H4 (cell line): ENCODE results near the gene HMGB3. TPM values are rescaled to one million over a fixed set of nuclear protein-coding genes. Genes with fewer than 3 reads are reported as not detected.
"Not testable (repeated sequence)": the region's sequence is repeated elsewhere in the genome, so short reads cannot be mapped to it uniquely, and the experiment has no call there.

Experiments
- DNase-seq: peaks from one replicate; pipeline ENCODE4 v3.0.0-alpha.2; 2015; ENCODE audit warnings: low spot score
- total RNA-seq: library from RNA; depleted of rRNA; stranded (reverse); fragments of >200 nt; shearing (Covaris generic); gene quantifications from 2 replicates; pipeline ENCODE4 v1.2.3, GENCODE V29; 2014; rRNA removed

The HMGB3 gene
- 93.6 and 108 TPM in 2 replicates for total RNA-seq

DNA sequence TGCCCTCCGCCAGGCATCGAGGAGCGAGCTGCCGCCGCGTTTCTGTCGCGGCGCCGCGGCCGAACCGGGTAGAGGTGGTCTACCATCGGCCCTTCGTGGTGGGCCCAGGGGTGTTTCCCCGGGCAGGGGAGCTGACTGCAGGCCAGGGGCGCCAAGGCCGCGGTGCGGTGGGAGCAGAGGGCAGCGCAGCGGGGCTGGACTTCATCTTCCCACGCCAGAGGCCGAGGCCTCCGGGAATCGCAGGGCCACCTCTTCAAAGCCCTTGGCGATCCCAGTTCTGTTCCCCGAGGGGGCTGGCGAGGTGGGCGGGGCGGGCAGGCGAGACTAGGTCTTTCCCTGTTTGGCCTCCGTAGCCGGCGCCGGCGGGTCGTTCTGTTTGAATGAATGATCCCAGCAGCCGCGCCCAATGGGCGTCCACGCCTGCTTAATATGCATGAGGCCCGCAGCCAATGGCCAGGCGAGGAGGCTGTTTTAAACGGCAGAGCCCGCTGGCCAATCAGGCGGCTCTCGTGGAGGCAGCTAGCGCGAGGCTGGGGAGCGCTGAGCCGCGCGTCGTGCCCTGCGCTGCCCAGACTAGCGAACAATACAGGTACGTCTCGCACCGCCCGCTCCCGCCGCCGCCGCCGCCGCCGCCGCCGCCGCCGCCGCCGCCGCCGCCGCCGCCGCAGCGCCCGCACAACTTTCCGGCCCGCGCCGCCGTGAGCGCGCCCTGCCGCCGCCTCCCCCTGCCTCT lies at the start of gene HMGB3:
Gene HMGB3 (plus strand): TSS at position 548 of the 733 bp plus-strand sequence. CDS start 2,265 bp downstream, outside the sequence.
- DNase-seq, result peak; percentile 91

DNA sequence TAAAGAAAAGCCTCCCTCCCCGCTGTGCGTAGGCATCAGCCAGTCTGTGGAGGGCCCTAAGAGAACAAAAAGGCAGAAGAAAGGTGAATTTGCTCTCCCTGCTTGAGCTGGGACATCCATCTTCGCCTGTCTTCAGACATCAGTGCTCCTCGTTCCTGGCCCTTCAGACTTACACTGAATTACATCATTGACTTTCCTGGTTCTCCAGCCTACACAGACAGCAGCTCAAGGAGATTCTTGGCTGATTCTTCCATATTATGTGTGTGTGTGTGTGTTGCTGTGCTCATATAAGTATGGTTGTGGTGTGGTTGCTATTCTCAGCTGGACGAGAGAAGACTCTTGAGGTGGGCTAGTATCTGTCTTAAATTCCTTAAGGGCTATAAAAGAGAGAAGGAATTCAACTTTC lies 49.2 kb upstream of the HMGB3 start:
- no peak for DNase-seq

DNA sequence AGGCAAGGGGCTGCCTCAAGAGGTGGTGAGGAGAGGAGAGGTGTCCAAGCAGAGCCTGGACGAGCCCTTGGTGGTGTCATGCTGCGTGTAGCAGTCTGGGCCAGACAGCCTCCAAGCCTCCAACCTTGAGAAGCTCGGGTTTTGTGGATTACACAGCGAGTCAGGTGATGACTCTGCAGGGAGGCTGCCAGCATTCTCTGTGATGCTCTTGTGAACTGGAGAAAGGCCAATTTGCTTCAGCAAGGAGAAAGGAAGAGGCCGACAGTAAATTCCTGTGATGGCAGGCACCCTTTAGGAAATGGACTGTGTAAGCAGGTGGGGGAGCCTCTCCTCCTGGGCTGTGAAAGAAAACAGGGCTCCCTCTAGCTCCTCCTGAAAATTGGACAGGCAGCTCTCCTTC lies 48.7 kb upstream of the HMGB3 start:
- peak; percentile 44 for DNase-seq

DNA sequence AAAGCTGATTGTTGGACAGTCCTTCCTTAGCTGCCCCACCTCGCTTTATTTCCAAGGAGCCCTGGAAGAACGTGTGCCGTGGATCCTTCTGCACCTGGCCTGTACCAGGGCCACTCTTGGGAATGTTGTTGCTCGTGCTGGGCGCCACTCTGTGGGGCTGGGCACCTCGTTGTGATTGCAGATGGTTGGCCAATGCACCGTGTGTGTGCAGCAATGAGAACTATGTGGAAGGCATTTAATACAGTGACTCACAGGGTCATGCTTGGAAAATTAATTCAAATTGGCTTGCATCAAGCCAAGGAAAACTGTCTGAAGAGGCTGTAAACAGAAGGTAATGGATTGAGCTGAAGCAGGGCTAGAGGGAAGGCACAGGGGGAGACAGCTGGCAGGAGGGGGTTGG lies 47.7 kb upstream of the HMGB3 start:
- peak; percentile 37 for DNase-seq

DNA sequence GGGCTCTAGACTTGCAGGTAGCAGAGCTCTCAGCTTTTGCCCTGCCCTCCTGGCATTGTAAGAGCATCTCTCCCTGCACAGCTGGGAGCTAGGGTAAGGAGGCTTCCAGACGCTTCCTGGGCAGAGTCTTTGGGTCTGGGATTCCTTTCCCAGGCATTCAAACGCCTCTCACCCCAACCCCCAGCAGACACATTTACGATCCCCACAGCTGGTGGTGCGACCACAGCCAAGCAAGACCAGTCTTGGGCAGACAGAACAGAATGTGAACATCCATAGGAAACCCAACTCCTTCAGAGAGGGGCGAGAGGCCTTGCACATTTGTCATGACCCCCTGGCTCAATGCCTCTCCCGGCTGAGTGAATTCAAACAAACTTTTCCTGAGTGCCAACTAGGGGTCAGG lies 46.6 kb upstream of the HMGB3 start:
- DNase-seq, result no peak

DNA sequence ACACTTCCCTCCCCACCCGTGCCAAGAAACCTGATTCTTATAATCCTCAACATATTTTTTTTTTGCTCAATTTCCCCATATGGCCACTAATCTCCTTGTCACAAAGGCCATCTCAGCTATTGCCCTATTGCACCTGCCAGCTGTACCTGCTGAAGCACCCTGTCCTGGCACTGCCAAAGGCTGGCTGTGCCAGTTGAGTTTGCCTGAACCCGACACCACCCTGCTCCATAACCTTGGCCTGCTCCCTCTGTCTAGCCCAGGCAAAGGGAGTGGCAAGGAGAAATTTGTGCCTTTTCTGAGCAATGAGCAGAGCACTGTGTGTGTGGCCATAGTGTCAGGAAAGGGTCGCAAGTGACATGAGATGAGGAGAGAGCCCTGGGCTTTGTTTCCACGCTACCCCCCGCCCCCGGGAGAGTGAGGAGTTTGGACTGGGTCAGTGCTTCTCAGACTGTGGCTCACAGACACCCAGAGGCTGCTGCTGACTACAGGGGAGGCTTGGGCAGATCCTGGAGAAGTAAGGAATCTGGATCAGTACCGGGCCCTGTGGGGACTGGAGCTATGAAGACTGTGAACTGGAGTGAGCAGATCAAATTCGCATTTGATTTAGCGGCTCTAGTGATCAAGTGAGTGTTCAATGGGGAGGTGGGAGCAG lies 42.2 kb upstream of the HMGB3 start:
- no peak for DNase-seq

DNA sequence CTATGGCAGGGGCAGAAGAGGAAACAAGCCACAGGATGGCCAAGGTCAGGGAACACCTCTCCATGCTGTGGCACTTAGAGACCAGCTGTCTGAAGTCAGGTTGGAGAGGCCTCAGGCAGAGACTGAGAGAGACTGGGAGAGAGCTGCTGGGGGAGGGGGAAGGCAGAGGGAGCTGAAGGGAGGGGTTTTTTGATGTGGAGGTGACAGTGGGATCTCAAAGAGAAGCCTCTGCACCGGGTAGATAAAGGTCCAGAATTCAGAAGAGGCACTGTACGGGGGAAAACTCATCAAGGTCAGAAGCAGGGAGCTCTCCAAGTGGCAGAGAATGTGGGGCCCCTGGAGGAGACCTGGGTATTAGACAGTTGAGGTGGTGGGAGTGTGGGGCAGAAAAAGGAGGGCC lies 41.6 kb upstream of the HMGB3 start:
- no peak for DNase-seq

DNA sequence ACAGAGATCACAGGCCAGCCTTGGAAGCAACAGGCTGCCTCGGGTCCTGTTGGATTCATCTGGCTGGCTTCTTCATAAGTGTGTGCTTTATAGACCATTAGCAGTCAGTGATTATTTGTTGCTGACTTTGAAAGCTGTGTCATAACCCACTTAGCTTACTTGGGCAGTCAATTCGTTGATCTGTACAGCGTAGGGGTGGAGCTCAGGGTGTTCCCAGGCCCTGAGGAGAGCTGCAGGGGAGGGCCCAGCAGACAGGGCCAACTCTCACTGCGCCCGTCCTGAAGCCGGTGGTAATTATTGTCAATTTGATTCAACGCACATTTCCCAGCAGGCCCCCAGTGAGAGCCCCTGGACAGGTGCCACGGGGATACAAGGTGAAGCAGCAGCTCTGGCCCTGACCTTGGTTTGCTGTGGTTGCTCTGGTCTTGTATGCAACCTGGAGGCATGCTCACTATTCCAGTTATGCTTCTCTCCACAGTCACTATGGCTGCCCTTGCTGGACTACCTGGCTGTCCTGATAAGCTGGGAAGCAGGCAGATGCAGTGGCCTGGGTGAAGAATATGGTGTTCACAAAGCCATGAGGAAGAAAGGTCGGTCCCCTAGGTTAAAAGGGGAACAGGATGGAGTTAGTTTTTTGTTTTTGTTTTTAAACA lies 40.1 kb upstream of the HMGB3 start:
- DNase-seq, result no peak

DNA sequence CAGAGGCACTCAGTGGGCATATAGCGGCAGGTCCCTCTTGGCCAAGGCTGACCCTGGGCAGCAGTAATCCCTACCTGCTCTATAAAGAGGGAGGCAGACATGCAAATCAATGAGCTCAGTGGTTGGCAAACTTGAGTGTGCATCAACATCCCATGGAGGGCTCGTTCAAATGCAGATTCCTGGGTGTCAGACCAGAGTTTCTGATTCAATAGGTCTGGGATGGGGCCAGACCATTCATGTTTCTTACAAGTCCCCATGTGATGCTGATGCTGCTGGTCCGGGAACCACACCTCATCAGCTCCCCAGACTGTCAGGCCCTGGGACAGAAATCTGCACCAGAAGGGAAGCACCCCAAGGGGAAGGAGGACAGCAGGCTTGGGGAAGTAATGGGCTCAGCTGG lies 38.9 kb upstream of the HMGB3 start:
- no peak for DNase-seq

DNA sequence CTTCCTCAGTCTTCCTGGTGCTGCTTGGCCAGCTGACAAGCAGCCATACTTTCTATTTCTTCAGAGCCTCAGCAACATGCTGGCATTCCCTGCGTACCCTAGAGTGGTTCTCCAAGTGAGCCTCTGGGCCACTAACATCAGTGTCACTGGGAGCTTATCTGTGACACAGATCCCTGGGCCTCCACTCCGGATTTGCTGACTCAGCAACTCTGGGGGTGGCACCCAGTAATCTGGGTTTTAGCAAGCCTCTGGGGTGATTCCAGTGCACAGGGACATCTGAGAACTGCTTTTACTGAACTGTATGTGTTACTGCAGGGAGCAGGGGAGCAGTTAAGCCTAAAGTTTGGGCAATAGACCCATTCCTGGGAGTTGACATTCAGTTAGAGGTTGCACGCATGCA lies 28.2 kb upstream of the HMGB3 start:
- no peak for DNase-seq

DNA sequence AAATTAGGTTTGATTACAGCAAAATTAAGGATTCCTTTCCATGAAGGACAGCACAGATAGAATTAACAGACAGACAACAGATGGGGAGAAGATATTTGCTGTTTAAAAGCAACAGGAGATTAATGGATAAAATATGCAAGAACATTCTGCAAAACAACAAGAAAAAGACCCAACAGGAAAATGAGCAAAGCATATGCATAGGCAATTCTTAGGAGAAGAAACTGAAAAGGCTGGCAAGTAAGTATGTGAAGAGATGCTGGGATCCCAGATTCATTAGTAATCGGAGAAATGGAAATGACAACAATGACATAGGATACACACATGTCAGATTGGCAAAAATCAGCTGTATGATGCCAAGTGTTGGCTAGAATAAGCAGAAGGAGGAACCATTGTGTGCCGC lies 27.5 kb upstream of the HMGB3 start:
- no peak for DNase-seq

DNA sequence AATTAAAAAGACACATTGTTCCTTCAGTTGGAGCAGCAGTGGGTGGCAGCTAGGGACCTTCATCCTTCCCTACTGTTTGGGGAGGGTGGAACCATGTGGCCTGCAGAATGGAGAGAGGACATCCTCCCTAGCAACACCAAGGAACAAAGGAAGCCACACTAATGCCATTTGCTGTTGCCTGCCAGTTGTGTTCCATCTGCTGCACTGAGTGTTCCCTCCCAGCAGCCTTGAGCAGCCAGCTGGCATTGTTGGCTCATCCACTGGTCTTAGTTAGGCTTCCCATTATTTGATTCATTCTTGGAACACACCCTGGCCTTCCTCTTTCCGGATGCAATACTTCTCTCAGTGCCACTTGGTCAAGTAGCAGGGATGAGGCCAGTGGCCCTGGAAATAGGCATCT lies 25.0 kb upstream of the HMGB3 start:
- no peak for DNase-seq

DNA sequence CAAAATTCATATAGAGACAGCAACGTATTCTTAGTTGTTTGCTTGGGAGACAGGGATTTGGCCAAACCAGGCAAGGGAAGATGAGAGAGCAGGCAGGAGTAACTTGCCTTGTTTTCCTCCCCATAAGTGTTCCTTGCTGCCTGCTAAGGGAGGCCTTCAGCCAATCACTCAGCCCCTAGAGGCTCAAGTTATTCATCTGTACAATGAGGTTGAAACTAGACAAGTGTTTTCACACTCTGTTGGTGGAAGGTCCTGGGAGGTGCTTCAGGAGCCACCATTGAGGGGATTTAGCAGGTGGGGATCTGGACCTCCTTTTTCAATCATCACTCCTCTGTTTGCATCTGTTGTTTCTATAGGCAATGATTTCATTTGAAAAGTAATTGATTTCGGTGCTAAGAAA lies 23.6 kb upstream of the HMGB3 start:
- no peak for DNase-seq

DNA sequence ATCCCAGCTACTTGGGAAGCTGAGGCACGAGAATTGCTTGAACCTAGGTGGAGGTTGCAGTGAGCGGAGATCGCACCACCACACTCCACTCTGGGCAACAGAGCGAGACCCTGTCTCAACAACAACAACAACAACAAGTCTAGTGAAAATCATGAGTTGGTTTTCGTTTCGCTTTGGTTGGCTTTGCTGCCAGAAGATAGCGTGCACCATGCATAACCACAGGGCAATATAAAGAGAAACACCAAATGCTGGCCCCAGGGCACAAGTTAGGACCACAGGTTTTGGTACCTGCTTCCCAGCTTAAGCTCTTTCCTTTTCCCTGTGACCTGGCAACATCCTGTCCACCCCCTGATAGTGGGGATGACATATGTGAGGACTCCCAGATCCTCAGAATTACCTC lies 21.5 kb upstream of the HMGB3 start:
- no peak for DNase-seq

DNA sequence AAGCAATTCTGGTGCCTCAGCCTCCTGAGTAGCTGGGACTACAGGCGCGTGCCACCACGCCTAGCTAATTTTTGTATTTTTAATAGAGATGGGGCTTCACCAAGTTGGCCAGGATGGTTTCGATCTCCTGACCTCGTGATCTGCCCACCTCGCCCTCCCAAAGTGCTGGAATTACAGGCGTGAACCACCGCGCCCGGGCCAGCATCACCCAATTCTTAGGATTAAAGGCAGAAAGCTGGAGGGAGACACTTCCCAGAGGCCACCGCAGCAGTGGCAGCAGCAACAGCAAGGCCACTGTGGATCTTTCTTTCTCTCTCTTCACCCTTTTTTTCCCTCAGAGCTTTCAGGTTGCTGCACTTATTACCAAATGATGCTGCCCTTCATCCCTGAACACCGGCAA lies 18.7 kb upstream of the HMGB3 start:
- not testable (repeated sequence) for DNase-seq

DNA sequence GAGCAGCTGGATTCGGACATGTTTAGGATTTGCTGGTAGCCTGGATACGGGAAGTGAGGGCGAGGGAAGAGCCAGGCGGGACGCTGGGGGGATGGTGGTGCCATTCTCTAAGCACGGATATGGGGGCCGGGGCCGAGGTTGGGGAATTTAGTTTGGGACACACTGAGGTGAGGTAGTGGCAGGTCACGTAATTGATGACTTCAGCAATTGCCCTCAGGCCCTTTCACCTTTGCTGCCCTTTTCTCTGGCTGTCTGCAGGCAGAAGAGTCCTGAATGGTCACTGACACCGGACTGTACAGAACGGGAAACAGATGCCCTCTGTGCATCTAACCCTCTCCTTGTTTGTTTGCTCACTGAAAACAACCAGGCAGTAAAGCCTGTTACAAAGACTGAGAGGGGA lies 16.9 kb upstream of the HMGB3 start:
- DNase-seq, result no peak

DNA sequence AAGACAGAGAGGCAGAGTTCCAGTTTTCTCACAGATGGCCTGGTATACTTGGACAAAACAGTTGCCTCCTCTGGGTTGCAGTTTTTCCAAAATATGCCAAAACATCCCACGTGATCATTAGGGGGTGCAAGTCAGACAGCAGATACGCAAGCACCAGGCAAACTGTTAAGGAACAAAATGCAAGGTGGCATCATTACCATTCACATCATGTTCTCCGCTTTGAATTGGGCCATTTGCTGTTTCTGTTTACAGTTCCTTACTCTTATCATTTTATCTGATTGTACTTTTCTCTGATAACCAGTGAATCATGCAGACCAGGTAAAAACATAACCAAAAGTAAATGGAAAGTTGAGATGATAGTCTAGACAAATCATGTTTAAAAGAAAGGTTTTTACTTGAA lies 16.4 kb upstream of the HMGB3 start:
- no peak for DNase-seq

DNA sequence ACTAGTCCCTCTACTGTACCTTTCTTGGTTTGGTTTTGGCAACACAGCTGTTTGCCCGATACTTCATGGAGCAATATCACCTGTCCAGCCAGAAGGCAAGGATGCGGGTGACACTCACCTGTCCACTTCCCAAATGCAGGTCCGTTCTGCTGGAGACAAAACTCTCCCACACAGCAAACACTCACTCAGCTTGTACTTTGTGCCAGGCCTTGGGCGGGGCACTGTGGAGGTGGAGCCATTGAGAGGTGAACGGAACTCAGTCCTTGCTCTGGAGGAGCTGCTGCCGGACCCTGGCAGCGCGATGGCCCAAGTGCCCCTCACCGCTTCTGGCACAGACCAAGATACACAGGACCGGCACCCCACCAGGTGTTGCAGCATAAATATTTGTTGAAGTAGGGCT lies 15.3 kb upstream of the HMGB3 start:
- DNase-seq, result no peak

DNA sequence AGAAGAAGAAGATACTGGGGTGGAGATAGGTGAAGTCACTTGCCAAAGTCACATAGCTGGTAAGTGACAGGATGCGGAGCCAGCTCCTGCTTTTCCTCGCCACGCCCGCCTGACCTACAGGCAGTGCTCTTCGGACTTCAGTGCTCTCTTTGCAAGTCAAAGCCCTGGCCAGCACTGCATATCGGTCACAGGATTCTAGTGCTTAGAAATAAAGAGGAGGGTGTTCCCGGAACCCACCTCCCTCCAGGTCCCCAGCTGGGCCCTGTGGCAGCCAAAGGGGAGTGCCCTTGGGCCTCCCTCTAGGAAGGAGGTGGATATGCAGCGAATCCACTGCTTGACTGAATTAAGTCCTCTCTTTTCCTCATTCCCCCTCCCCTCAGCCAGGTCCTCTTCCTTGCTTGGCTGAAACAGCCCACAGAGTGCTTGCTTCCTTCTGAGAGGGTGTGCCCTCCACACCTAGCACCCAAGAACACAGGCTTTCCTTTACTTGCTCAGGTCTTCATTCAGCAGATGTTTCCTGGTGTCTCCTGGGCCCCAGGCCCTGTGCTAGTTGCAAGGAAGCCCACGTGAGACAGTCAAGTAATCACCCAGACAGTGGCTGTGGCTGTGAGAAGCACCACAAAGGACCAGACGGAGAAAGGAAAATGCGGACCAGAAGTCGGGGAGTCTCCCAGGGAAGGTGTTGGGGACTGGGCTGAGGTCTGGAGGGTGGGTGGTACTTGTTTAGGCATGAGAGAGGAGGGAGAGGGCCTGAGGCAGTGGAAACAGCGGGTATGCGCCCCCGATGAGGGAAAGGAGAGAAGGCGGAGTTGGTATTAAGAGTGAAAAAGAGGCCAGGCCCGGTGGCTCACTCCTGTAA lies 14.0 kb upstream of the HMGB3 start:
- no peak for DNase-seq

DNA sequence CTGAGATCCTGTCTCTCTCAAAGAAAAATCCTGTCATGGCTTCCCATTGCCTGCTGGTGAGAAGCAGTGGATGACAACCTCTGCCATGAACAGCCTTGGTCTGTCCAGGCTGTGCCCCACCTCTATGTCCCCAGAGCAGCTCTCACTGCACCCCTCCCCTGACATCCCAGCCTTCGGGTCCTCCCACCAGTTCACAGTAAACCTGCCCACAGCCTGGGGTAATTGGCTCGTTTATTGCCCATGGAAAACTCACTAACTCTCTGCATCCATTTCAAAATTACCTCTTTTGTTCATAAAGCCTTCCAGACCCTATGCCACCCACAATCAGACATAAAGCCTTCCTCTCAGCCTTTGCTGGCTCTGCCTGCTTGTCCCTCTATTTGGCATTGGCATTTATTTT lies 10.7 kb upstream of the HMGB3 start:
- DNase-seq, result no peak

DNA sequence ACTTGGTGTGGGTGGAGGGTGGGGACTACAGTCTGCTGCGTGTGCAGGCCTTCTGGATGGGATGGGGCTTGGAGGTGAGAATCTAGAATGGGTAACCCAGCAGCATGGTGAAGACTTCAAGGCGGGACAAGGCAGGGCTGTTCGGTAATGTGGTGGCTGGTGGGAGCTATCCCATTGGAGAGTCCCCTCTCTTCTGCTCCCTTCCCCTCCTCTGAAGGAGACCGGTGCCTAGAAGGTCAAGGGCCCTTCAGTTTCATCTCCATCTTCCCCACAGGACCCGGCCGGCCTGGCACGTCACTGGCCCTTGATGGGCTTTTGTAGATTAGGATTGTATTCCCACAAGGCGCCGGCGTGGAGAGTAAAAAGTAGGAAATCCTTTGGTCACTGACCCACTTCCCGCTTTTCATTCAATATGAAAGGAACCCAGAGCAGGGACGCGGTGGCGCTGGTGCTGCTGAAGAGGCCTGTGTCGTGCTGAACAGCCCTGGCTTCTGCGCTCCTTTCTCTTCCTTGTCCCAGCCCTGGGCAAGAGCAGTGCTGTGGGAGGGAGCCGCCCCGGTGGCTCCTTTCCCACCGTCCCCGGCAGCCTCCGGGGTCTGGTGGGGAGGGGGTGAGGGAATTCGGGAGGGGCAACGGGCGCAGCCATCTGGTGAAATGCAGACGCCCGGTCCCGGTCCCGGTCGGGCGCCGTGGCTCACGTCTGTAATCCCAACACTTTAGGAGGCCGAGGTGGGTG lies 7.3 kb upstream of the HMGB3 start:
- no peak for DNase-seq
